ENCODE data around the gene FGD4.

- TF ChIP-seq CTCF (IDR thresholded peaks at IDR 0.05) (no peak), POLR2A (IDR thresholded peaks at IDR 0.05) (no peak), EP300 (IDR thresholded peaks at IDR 0.05) (no peak), POLR2AphosphoS5 (IDR thresholded peaks at IDR 0.05) (no peak)
Measured at GRCh38 chr12:32467959-32468863, 68.9 kb downstream of the FGD4 start.
